ENCODE results near the gene RPS3.

The RPS3 gene

GRCh38 chr11:75434886-75435570 lies 35.7 kb downstream of the RPS3 start:
- DNase-seq (ENCODE audit: low read depth in 2 of 2): no peak

GRCh38 chr11:75435571-75435925 lies 36.2 kb downstream of the RPS3 start:
- DNase-seq (ENCODE audit: low read depth in 2 of 2): no peak

- DNase-seq (ENCODE audit: low read depth in 2 of 2): no peak
Observed at GRCh38 chr11:75436806-75437205, 37.5 kb downstream of the RPS3 start.

GRCh38 chr11:75437966-75438659 lies 38.8 kb downstream of the RPS3 start:
- no peak for DNase-seq (ENCODE audit: low read depth in 2 of 2)

GRCh38 chr11:75439026-75439425 lies 39.7 kb downstream of the RPS3 start:
- no peak for DNase-seq (ENCODE audit: low read depth in 2 of 2)

- DNase-seq (ENCODE audit: low read depth in 2 of 2): no peak
Observed at GRCh38 chr11:75439495-75440120, 40.3 kb downstream of the RPS3 start.

GRCh38 chr11:75440960-75441803 lies 41.9 kb downstream of the RPS3 start:
- no peak for DNase-seq (ENCODE audit: low read depth in 2 of 2)

GRCh38 chr11:75441804-75442132 lies 42.5 kb downstream of the RPS3 start:
- DNase-seq (ENCODE audit: low read depth in 2 of 2): no peak

GRCh38 chr11:75442161-75442885 lies 43.0 kb downstream of the RPS3 start:
- DNase-seq (ENCODE audit: low read depth in 2 of 2): no peak

GRCh38 chr11:75443043-75443442 lies 43.7 kb downstream of the RPS3 start:
- no peak for DNase-seq (ENCODE audit: low read depth in 2 of 2)

GRCh38 chr11:75445315-75445953 lies 46.1 kb downstream of the RPS3 start:
- DNase-seq (ENCODE audit: low read depth in 2 of 2): peak; percentile 45 to 56

GRCh38 chr11:75447415-75447814 lies 48.1 kb downstream of the RPS3 start:
- no peak for DNase-seq (ENCODE audit: low read depth in 2 of 2)

- DNase-seq (ENCODE audit: low read depth in 2 of 2): no peak
Observed at GRCh38 chr11:75449271-75449670, 50.0 kb downstream of the RPS3 start.

GRCh38 chr11:75449776-75450175 lies 50.5 kb downstream of the RPS3 start:
- no peak for DNase-seq (ENCODE audit: low read depth in 2 of 2)

- no peak for DNase-seq (ENCODE audit: low read depth in 2 of 2)
Observed at GRCh38 chr11:75450236-75450635, 50.9 kb downstream of the RPS3 start.

- DNase-seq (ENCODE audit: low read depth in 2 of 2): no peak
Observed at GRCh38 chr11:75450826-75451821, 51.8 kb downstream of the RPS3 start.

- no peak for DNase-seq (ENCODE audit: low read depth in 2 of 2)
Observed at GRCh38 chr11:75453916-75454655, 54.8 kb downstream of the RPS3 start.

- DNase-seq (ENCODE audit: low read depth in 2 of 2): no peak
Observed at GRCh38 chr11:75454987-75455386, 55.7 kb downstream of the RPS3 start.

Measured in stimulated activated CD8-positive, alpha-beta memory T cell treated with anti-CD3 and anti-CD28 coated beads, Interleukin-2, amount 100 ng/mL, for 1 hour (primary cell).